Cerebellar nuclear complex (tissue), 1 donor: ENCODE measurements around the gene C19orf81.
A peak's percentile ranks its signal among the peaks of the same experiment; 100 is the strongest.

Experiments used
- DNase-seq, 2 experiments: peaks; one replicate each; lab custom pipeline; 2025; lab: John Stamatoyannopoulos, UW

The C19orf81 gene

DNA sequence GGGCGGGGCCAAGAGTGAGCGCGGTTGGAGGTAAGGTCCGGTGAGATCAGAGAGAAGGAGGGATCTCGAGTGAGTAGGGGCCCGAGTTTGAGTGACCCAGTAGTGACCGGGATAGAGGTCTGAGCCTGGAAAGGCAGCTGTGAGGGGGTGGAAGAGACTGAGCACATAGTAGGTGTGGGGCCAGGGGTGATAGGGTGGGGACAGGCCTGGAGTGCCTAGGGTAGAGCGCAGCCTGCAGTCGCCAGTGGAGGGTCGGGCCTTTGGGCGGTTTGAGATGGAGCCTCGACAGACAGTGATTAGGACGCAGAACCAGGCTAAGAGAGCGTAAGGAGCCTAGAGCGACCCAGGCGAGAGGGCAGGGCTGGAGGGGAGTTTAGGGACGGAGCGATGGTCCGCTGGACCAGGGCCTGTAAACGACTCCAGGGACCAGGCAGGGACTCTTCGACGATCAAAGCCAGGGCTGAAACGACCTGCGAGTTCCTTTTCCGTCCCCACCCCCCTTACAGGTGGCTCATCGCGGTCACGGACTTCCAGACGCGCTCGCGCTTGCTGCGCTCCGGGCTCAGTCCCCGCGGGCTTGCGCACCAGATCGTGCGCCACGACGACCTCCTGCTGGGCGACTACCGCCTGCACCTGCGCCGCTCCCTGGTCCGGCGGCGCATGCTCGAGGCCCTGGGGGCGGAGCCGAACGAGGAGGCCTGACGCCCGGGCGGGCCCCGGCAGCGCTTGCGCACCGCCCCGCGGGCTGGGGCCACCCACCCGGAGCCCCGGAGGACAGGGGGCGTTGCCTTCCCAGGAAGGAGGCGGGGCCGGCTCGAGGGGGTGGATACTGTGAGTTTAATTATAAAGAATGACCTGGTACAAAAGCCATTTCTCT, 9.4 kb downstream of the C19orf81 start:
- DNase-seq = peak in 1 of 2 experiments; percentile 67

GRCh38 chr19:50659318-50660087, 10.3 kb downstream of the C19orf81 start:
- no peak for DNase-seq

GRCh38 chr19:50660088-50660366, 10.8 kb downstream of the C19orf81 start:
- DNase-seq = no peak

GRCh38 chr19:50661023-50661422, 11.8 kb downstream of the C19orf81 start:
- DNase-seq = no peak

- DNase-seq = no peak
Observed at GRCh38 chr19:50661766-50662650, 12.8 kb downstream of the C19orf81 start.

DNA sequence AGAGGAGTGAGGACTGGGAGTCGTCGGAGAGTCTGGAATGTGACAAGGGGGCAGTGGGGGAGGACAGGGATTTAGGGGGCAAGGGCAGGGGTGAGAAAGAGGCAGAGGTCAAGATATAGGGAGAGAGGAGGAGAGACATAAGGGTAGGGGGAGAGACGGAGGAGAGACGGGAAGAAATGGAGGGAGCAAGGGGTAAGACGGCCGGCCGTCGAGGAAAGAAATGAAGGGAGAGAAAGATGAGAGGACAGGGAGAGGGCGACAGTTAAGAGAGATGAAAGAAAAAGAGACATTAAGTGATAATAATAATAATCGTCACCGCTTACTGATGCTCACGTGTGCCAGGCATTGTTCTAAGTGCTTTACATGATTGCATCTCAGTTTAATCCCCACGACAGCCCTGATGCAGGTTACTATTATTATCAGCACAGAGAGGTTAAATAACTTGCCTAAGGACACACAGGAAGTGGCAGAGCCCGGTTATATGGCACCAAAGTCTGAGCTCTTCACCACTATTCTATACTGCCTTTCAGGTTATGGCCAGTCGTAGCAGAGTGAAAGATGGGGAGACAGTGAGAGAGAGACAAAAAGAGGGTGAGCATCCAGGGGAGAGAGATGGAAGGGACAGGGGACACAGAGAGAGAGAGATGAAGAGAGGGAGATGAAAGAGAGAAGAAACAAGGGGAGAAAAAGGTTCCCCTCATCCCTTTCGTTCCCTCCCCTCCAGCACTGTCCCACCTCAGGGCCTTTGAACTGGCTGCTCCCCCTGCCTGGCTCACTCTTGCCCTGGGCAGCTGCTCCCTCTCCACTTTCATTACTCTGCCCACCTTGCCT, 13.6 kb downstream of the C19orf81 start:
- DNase-seq = no peak

GRCh38 chr19:50663482-50663790, 14.2 kb downstream of the C19orf81 start:
- DNase-seq = no peak

DNA sequence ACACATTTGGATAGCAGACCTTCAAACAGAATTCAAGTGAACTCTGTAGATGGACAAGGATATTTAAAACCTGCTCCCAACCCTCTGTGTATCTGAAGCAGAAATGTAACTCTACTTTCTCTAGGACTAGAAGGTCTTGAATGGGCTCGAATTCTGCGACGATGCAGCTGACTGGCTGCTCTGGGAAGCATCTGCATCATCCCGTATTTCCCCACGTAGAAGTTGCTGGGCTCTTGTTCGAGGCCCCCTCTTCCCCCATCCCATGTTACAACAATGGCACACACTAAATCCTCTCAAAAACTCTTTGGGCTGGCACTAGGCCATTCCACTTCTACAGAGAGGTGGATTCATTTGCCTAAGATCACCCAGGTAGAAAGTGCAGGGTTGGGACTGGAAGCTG, 15.0 kb downstream of the C19orf81 start:
- DNase-seq = no peak

DNA sequence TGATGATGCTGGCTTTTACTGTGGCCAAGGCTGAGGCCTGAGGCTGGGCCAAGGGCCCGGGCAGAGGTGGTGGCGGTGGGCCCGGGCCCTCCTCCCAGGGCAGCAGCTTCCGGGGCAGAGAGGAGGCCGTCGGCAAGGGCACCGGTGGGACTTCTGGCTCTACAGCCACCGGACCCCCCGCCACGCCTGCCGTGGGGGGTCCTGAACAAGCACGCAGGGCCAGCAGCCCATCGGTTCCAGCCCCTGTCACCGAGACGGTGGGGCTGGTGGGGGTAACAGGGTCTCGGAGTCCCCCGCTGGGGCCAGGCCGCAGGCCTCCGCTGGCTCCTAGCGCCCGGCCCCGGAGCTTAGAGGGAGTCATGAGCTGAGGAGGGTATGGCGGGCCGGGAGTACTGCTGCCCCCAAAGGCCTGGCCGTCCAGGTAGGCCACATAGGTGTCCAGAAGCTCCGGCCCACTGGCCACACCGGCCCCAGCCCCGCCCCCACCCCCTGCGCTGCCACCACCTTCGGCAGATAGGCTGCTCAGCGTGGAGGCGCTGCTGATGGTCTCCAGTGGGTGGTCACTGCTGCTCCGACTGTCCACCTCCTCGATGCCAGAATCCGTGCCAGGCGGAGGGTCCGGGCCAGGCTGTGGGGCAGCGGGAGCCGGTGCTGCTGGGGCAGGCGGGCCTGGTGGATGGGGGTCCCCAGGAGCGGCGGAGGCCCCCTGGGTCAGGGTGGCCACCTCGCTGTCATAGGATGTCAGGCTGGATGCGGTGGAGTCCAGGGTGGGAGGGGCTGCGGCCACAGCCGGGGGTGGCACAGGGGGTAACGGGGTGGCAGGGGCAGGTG, 17.3 kb downstream of the C19orf81 start:
- no peak for DNase-seq

DNA sequence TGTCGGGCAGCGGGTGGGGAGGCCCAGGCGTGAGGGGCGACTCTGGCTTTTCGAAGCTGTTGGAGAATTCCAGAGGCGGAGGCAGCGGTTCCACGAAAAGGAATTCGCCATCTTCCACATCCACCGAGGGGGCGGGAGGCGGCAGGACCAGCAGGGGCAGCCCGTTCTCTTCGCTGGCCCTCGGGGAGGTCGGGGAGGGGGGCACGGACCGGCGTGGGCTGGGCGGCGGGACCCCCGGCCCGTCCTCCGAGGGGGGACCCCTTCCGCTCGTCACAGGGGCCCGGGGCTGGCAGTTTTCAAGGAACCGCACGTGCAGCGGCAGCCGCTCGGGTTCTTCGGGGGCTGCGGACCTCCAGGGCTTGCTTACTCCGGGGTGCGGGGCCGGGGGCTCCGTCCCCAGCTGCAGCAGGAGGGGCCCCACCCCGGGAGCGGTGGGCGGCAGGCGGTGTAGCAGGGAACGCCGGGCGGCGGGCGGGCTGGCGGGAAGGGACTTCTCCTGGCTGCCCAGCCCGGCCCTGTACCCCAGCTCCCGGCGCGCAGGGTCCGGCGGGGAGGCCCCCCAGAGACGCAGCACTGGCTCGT, 18.0 kb downstream of the C19orf81 start:
- no peak for DNase-seq

GRCh38 chr19:50667759-50668231, 18.6 kb downstream of the C19orf81 start:
- no peak for DNase-seq

GRCh38 chr19:50668416-50668815, 19.2 kb downstream of the C19orf81 start:
- DNase-seq = no peak

GRCh38 chr19:50668879-50669278, 19.6 kb downstream of the C19orf81 start:
- DNase-seq = no peak

- peak in 1 of 2 experiments; percentile 6 for DNase-seq
Observed at GRCh38 chr19:50669302-50670101, 20.3 kb downstream of the C19orf81 start.

DNA sequence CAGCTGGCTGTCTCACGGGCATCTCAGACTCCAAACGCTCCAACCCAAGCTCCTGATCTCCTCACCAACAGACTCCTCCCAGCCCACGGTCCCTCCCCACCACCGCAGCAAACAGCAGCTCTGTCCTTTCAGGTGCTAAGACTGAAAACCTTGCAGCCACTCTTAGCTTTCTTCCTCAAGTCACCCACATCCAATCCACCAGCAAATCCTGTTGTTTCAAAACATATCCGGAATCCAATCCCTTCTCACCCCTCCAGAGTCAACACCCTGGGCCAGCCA, 20.8 kb downstream of the C19orf81 start:
- no peak for DNase-seq

DNA sequence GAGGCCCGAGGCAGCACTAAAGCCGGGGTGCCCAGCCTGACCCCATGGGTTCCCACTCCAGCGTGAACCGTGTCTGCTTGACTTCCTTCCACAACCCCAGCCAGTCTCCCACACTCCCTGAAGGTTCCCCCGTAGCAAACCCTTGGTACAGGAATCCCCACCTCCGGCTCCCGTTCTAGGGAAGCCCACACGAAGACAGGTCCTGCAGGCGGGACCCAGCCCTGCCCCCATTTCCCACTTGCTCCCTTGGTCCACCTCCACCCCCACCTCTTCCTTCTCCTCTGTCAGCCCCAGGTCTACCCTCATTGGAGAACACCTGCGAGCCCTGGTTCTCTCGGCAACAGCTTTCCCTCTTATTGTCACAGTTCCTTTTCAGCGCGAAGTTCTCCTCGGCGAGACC, 23.9 kb downstream of the C19orf81 start:
- DNase-seq = no peak

- no peak for DNase-seq
Observed at GRCh38 chr19:50676625-50677197, 27.5 kb downstream of the C19orf81 start.

GRCh38 chr19:50677636-50678035, 28.4 kb downstream of the C19orf81 start:
- DNase-seq = no peak

- no peak for DNase-seq
Observed at GRCh38 chr19:50678323-50678722, 29.1 kb downstream of the C19orf81 start.
